Hematopoietic multipotent progenitor cell treated with erythropoietin and hydrocortisone succinate and interleukin-3 and kit ligand, for 15 days (in vitro differentiated cells): Measurements from ENCODE around the gene NPM3.
A peak's percentile ranks its signal among the peaks of the same experiment; 100 is the strongest.

Experiments used
- DNase-seq: peaks from one replicate; pipeline ENCODE4 v3.0.0-alpha.2; 2015; ENCODE audit warnings: low spot score

The NPM3 gene, protein sequence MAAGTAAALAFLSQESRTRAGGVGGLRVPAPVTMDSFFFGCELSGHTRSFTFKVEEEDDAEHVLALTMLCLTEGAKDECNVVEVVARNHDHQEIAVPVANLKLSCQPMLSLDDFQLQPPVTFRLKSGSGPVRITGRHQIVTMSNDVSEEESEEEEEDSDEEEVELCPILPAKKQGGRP

DNA sequence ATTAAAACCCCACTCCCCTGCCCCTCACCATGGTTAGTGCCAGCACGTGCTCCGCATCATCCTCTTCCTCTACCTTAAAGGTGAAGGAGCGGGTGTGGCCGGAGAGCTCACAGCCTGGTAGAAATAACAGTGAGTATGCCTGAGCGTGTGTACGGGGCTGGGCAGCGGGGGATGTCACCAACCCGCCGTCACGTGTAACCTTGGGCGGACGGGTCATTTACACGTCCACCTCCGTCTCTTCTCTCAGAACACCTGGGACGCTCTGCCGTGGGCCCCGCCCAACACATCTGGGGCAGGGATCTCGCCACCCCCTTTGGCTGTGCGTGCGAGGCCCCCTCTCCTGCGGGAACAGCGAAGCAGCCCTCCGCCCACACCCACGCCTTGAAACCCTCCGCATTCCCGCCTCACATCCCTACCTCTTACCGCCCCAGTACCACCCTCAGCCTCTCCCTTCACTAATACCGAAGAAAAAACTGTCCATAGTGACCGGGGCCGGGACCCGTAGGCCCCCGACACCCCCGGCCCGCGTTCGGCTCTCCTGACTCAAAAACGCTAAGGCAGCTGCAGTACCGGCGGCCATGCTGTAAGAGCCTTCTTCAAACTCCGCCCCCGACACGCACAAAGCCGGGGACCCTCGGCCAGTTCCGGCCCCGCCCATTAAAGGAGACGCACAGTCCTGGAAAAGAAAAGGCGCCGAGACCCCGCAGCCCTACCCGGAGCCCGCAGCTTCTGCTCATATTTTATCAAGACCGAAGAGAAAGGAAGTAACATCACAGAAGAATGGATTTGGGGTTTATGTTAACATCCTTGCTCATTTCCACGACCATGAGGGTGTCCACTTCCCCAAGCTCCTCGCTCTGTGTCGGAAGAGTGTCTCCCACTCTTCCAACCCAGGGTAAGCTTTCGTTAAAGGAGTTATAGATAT, at the start of gene NPM3:
Gene NPM3, minus strand, starts transcription at position 636 of the 925 bp plus-strand sequence. Its CDS starts 56 bp downstream, at position 580.
- DNase-seq: peak; percentile 55

DNA sequence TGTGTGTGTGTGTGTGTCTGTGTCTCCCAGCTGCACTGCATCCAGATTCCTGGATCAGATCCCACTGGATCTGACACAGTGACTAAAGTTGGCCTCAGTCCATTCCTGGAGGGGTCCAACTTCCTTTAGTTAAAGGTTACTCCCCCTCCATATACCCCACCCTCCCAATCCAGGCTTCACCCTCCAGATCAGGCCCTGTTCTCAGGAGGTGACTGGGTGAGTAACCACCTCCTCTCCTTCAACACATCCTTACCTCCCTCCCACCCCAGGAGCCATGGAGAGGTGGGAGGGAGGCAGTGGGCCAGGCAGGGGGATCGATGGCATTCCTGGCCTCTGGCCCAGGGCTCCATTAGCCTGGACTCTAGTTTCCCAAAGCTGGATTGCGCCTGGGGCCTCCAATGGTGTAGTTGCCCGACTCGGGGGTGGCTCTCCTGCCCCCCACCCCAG, 49.1 kb upstream of the NPM3 start:
- no peak for DNase-seq

DNA sequence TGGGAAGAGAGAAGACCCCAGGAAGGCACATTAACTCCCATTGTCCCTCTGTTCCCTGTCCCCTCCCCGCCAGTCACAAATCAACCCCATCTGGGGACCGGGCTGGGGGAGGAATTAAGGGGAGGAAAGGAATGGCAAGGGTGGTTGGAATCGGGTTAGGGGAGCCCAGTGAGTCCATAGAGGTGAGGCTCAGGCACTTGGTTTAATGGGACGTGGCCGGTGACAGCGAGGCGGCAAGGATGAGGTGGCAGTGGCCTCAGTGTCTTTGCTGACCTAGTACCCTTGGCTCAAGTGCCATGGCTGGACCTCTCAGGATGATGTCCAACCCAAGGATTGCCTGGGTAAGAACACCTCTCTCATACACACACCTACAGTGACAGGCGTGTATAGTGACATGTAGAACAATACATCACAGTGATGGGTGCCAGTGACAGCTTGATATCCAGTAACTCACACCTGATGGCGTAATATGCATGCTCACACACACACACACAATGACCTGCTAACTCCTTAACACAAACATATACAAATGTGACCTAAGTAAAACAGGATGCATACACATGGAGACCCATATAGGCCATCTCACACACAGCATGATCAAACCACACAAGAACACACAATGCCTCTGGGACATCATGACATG, 48.0 kb upstream of the NPM3 start:
- no peak for DNase-seq

DNA sequence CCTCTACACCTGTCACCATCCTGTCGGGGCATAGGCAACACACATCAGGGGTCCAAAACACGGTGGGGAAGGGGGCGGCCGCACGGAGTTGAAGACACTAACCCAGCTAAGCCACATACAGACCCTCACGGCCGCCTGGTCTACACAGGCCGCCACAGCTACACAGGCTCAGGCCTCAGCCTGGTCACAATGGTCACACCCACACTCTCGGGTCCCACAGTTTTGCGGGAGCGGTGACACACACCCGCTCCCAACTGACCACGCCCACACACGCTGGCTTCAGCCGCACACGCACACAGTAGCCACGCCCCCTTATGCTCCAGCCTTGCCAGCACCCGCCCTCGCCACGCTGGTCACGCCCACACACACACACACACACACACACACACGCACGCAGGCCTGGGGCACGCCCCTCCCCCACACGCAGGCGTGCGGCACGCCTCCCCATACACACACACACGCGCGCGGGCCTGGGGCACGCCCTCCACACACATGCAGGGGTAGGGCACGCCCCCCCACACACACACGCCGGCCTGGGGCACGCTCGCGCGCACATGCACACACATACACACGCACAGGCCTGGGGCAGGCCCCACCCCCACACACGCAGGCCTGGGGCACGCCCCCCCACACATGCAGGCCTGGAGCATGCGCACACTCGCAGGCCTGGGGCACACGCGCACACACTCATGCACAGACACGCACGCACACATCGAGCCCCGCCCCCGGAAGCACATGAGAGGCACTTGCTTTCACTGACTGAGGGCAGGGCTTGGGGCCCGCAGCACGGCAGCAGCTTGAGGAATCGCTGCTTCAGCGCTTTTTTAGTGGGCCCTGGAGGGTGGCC, 47.3 kb upstream of the NPM3 start:
- peak; percentile 95 for DNase-seq

DNA sequence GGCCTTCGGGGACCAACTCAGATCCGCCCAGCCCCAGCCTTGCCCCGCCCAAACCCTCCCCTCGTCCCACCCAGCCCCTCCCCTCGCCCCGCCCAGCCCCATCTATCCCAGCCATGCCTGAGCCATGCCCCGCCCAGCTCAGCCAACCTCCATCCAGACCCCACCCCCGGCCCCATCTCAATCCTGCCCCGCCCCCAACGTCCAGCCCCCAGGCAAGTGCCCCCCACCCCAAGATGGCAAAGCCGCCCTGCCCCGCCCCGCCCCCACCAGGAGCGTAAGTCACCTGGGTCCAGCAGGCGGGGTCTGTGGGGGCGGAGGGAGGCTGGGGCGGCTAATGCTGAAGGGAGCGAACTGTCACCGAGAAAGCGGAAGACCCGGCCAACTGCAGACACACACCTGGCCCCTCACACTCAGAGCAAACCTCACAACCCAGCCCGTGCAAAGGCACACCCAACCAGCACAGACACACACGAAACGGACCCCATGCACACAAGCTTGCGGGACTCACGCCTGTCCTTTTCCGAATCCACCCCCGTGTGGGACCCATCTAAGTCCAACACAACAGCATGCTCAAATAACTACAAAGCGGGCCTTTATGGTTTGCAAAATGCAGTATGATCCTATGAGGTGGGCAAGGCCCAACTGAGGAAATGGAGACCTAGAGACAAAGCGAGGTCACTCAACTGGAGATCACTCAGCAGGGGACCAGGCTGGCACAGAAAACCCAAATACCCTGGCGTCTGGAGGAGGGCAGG, 46.5 kb upstream of the NPM3 start:
- peak; percentile 53 for DNase-seq

DNA sequence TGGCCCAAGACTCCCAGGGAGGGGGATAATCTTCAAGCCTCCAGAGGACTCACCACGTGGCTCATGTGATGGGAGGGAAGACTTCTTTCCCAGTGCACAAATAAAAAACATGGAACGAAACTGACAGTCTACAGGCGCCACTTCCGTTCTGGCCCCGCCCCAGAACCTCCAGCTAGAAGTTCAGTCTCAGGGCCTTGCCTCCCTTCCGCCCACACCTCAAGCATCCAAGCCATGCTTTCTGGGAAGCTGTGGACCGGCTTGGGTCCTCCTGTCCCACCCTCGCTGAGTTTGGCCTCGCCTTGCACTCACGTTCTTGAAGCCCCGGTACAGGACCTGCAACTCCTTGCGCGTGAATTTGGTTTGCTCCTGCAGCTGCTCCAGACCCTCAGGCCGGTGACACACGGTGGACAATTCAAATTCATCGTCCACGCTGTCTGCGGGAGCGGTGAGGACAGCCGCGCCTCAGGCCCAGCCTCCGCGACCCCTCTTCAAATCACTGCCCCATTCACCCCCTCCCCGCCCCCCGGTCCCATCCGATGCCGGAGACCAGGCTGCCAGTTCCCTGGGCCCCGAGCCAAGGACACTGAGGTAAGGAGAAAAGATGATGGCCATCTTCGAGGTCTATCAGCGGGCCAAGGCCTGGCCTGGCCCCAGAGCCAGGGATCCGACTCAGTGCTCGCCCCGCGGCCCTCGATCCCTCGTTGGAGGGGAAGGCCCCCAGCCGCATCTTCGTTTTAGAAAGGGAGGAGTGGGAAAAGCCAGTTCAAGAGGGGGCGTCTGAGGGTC, 45.7 kb upstream of the NPM3 start:
- no peak for DNase-seq

DNA sequence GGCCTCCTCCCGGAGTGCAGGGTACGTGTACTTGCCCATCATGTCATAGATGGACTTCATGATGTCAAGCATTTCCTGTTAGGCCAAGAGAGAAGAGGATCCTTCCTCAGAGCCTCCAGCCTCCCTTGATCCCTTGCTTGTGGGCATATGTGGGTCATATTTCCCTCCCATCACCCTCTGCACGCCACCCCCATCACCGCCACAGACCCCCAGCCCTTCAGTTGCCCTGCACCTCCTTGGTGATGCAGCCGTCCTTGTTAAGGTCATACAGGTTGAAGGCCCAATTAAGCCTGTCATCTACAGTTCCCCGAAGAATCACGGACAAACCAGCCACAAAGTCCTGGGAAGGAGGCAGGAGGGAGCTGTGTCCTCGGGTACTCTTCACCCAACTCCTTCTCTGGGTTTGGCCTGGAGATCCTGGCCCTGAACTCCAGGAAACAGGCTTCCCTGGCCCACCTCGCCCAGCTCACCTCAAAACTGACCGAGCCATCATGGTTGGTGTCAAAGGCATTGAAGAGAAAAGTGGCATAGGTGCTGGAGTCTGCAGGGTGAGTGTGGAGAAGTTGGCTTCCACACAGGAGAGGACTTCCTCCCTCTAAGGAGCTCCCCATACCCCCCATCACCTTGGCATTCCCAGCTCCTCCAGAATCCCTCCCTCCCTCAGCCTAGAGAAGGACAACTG, 44.8 kb upstream of the NPM3 start:
- no peak for DNase-seq

DNA sequence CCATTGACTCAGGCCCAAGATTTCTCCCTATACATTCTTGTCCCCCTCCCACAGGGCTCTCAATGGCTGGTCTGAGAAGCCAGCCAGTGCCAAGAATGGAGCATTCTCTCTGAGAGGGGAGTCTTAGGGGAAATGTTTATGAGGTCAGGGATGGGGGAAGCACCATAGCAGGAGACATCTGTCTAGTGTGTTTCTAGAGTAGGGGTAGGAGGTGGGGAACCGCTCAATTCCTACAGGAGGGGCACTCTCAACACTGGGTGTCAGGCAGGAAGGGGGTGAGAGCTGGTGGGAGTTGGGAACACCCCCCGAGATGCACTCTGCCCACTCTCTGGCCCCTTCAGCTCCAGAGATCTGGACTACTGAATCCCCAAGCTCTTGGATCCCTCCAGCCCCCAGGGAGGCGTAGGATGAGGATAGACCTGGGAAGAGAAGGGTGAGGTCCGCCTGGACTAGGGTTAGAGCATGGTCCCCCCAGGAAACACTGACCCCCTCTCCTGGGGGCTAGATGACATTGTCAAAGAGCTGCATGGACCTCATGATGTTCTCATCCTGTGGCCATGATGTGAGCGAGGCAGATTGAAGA, 43.7 kb upstream of the NPM3 start:
- no peak for DNase-seq

DNA sequence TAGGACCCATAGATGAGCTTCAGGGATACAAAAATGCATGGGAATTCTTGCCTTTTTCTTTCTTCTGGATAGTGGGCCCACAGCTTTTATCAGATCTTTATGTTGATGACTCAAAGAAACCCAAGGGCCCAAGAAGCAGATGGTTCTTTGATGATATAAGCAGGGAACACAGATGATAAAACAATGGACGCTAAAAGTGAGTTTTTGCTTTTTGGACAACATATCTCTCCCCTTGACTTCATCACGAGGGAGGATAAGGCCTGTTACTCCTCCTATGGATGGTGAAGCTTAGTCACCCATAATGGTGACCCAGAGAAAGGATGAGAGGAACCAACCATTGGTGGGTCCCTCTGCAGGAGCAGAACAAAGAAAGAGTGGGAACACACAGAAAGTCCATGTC, 41.5 kb upstream of the NPM3 start:
- no peak for DNase-seq

DNA sequence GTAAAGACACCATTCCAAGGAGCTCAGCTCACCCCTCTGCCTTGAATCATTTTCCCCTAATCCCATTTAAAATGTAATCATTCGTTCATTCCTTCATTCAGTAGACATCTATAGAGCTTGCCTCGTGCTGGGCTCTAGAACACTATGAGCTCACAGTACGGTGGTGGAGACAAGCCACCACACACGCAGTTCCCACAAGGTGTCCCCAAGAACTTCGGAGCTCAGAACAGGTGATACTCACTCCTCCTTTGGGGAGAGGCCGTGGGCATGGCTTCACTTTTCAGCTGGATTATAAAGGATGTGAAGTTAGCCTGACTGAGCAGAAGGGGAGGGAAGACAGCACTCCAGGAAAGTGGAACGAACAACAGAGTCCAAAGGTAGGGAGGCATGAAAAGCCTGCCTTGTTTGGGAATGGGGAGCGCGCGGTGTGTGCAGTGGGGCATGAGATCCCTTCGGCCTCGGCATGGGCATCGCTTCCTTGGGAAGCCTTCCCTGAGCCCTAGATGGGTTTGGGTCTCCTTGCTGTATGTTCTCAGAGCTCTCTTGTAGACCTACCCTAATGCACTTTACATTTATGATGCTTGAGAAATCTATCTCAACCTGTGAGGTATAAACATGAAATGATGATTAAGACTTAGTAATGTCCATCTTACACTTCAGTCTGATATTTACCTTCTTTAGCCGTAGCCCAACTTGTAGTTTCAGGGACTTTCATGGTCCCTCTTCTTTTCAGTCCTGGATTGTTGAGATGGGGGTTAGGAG, 35.8 kb upstream of the NPM3 start:
- no peak for DNase-seq

DNA sequence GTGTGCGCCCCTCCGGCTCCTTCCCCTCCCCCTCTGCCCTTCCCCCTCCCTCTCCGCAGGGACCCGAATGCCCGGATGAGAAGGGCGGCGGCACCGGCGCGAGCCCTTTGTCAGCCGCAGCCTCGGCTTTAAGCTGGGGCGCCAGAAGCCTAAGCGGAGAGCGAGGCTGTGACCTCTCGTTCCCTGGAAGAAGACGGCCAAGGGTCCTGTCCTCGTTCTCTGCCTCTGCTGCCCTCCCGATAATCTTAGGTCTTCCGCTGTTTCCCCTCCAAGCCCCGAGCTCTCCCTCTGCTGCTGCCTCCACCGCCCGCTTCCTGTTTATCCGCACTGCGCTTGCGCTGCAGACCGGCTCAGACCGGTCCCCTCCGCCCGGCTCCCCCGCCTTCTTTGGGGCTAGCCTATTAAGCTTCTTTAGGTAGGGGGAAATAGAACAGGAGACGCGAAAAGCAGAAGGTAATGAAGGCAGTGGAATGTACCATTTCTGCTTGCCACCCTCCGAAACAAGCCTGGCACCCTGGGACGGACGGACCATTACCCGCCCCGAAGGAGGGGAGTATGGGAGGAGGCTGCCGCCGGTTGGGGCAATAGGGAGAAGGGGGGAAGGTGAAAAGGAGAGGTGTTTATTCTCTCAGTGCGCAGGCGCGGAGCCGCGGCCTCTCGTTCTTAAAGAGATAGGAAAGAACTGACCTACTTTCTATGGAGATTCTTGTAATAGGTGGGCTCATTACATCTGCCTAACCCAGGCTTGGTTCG, 35.0 kb upstream of the NPM3 start, which contains the start of gene OGA:
Gene OGA, minus strand, starts transcription at position 326 of the 753 bp plus-strand sequence. CDS start 422 bp downstream, outside the sequence.
- DNase-seq: peak; percentile 99

DNA sequence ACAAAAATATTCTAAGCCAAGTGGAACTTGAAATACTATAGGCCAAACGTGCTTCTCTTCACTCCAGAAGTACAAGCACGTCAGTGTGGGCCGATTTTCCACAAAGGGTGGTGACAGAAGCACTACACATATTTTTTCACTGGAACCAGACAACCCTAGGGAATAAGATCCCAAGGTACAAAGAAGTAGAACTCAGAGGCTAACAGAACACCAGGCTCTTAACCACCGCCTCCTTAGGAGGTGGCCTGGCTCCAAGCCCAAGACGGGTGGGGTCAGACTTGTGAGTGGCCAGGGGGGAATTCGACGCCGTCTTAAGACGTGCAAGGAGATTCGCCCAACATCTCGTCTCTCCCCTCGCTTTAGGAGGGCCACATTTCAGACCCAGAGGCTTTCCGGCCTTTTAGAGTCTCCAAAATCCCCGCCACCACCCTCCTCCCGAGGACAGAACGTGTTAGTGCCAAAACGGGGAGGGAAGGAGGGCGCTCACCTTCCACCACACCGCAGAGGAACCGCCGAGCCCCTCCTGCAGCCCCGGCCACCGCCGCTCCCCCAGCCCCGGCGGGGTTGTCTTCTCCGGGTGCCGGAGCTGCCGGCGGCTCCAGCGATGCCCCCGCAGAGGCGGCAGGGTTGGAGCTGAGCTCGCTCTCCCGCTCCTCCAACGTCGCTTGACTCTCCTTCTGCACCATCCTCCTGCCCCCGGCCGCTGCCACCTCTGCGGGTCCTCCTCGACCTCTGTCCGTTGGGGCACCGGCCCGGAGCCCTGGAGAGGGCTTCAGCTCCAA, 34.3 kb upstream of the NPM3 start:
- peak; percentile 90 for DNase-seq

DNA sequence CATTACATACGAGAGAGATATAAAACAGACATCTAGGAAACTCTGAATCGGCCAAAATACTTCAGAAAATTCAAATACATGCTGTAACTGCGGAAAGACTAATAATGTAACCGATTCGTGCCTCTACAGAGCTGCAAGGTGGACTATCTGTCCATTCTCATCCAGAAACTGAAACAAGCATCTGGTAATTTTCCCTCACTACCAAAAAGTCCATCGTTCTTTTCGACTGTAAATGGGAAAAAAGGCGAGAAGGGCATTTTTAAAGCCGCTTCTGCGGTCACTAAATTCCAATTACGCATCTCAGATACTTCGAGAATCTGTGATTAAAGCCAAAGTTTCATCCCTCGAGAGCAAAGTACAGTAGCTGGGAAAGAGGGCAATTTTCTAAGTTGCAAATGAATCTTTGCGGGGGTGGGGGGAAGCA, 33.7 kb upstream of the NPM3 start:
- no peak for DNase-seq

DNA sequence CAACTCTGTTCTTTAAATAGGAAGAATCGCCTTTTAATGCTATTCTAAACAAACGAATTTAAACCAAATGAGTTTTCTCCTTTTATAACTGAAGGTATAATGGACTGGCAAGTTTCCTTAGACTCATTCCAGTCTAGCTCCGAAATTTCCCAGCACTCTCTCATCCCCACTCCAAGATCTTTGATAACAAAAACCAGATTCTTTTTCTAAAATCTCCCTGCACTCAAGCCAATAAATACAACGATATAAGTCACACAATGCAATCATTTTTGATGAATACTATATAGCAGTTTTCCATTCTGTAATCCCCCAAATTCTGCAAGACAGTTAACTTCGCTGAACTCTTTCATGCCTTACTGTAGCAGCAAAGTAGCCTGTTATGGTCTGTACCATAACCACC, 33.1 kb upstream of the NPM3 start:
- DNase-seq: no peak

DNA sequence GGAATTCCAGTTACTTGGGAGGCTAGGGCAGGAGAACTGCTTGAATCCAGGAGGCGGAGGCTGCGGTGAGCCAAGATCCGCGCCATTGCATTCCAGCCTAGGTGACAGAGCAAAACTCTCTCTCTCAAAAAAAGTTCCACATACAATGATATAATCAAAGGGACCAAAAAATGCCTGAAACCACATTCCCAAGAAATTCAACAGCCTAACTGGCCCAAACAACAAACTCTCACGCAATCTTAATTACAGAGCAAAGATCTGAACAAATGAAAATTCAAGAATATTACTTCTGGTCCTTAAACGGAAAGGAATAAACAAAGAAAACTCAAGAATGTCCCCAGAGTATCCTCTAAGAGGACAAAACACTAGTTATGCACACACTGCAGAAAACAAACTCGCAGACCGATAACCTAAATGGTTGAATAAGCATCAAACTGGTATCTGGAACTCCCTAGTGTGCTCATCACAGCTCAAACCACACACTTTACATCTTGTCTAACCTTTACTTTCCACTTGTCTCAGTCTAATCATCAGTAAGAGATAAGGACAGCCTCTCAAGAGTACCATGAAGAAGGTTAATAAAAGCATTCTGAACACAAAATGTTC, 31.3 kb upstream of the NPM3 start:
- peak; percentile 16 for DNase-seq

DNA sequence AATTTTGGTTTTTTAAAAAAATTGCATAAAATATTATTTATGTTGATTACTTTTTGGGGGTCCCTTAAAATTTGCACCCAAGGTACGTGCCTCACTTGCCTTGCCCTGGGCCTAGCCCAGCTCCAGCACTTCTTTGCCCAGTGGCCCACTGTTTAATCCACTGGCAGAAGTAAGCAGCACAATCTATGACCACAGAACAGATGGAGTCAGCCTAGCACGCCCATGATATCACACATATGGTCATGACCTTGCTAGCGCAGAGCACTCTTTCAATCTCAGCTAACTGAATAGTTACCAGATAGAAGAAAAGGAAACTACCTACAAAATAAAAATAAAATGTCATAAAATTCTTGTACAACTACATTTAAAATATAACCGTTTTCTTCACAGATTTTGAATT, 29.4 kb upstream of the NPM3 start:
- no peak for DNase-seq

DNA sequence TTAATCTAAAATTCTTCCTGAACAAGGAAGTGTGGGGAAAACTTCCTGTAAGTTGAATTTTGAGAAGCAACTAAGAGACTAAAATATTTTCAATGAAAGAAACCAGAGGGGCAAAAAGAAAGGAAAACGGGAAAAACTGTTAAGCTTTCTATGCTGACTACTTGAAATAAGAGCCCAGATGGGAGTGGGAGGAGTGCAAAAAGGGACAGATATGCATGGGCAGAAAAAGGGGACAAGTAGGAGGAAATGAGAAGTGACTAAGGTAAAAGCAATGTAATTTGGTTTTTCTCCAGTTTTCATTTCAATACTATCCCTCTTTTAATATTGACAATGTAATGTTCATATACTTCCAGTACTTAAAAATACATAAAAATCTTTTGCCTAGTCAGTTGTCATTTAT, 23.9 kb upstream of the NPM3 start:
- no peak for DNase-seq
